ENCODE measurements around the gene MAP4K5.

MAP4K5 gene

GRCh38 chr14:50475460-50475859 lies 56.9 kb downstream of the MAP4K5 start:
- DNase-seq: no peak

GRCh38 chr14:50471838-50472465 lies 60.4 kb downstream of the MAP4K5 start:
- no peak for DNase-seq

DNA sequence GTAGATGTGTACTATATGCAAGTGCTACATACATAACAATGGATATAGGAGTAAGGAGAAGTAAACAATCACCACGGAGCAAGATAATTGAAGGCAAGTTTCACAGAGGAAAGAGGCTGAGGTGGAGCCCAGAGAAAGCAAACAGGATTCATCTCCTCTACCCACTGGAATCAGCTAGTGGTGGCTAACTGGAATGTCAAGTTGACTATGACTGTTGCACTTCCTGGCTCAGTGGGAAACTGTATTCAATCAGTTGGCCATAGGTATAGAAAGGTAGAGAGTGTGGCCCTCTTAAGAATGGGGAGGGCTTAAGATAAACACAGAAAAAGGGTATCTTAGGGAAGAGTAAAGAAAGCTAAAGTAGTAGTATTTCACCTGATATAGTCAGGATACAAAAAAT lies 62.4 kb downstream of the MAP4K5 start:
- no peak for DNase-seq

GRCh38 chr14:50462111-50462510 lies 70.3 kb downstream of the MAP4K5 start:
- no peak for DNase-seq

GRCh38 chr14:50453869-50454268 lies 78.5 kb downstream of the MAP4K5 start:
- DNase-seq: no peak

DNA sequence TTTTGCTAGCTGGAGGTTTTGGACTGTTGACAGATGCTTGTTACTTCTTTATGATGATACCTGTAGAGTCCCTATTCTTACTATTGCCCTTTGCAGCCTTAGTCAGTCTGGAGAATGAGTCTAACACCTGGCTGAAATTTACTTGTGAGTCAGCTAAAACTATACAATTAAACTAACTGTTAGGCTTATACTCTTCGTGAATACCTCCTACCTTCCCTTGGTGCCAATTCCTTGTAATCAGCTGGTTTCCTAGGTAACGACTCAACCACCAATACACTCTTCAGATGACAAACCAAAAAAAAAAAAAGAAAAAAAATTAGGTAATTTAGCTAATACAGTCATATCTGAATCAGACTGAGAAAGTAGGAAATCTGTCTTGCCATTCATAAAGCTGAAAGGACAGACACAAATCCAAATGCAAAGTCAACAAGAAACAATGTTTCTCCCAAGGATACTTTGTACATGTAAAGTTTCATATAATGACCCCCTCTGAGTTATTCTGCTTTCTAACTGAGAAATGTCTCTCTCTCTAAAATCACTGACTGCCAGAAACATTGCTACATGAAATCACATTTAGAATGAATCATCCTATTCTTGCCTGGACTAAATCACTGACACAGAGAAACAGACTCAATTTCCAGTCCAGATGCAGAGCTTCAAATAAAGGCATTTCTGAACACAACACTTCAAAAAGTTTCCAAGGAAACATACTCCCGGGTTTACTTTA lies 79.2 kb downstream of the MAP4K5 start:
- DNase-seq: no peak

GRCh38 chr14:50452296-50452695 lies 80.1 kb downstream of the MAP4K5 start:
- DNase-seq: no peak

- DNase-seq: no peak
Measured at GRCh38 chr14:50451854-50452253, 80.5 kb downstream of the MAP4K5 start.

DNA sequence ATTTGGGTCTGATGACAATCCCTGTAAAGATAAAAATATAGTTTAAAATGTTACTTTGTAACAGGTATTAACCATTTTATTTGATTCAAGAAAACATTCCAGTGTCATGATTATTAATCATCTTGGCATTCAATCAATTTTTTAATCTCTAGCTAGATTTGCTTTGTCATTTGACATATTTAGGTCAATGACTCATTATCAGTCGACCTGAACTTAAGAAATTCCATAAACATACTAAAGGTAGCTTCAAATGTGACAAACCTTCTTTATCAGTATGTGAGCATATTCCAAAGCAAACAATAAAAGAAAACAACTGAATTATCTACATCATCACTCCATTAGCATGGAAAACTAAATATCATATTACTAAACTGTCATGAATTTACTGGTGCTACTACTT lies 84.9 kb downstream of the MAP4K5 start:
- no peak for DNase-seq

- DNase-seq: no peak
Measured at GRCh38 chr14:50434528-50434927, 97.8 kb downstream of the MAP4K5 start.

DNA sequence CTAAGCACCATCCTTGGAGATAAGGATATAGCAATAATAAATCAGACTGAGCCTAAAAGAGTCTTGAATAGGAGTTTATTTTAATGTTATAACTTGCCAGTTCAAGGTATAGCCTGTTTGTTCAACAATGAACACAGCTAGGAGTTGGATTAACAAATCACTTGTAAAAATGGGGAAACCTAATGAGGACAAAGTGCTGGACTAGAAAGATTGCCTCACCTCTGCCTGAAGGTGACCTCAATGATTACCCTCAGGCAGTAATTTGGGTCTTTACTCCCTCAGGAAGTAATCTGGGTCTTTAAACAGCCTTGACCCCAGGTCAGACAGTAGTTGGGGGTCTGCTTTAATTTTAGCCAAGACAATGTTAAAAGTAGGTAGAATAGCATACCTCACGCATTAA lies 100.2 kb downstream of the MAP4K5 start:
- DNase-seq: no peak

- DNase-seq: no peak
Measured at GRCh38 chr14:50425816-50426215, 106.6 kb downstream of the MAP4K5 start.

- no peak for DNase-seq
Measured at GRCh38 chr14:50425105-50425504, 107.3 kb downstream of the MAP4K5 start.

- DNase-seq: no peak
Measured at GRCh38 chr14:50423529-50423928, 108.8 kb downstream of the MAP4K5 start.

DNA sequence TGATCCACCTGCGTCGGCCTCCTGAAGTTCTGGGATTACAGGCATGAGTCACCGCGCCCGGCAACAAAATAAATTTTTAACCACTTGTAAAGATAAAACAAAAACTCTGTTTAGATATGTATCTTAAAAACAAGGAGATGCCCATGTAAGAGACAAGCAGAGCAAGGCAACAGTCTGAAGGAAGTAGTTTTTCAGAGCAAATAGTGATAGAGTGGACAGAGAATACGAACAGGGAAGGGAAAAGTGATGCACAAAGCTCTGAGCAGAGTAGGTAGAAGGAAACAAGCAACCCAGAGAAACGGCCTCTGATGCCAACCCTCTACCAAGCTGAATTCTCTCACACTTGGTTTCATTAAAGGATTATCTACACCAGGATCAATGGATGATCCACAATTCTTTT lies 110.9 kb downstream of the MAP4K5 start:
- no peak for DNase-seq

DNA sequence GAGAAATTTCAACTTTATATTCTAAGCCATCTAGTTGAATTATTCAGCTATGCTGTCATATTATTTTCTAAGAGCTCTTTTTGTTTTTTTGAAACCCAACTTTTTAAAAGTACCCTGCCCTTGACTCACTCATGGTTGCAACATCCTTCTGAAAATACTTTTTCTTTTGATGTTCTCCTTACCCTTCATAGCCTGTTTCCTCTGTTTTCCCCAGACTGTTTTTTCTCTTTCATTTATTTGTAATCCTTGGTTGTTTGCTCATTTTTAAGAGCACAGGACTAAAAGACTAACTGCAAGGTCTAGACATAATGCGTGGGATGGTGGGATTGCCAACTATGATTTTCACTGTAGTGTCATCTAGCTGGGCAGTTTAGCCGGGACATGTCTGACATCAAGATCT lies 114.5 kb downstream of the MAP4K5 start:
- DNase-seq: no peak

DNA sequence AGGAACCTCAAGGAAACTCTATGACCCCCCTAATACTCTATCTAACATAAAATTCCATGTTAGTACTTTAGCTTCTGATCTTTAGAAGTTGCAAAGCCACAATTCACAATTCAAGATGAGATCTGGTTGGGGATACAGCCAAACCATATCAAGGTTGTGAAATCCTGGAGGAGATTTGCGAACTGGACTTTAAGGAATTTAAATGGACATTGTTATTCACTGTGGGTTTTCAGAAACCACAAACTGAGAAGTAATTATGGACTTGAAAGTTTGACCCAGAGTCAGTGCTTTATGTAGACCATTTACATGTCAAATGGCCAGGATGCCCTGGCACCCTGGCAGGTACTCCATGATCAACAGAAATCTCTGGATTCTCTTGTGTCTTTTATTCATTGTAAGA lies 121.4 kb downstream of the MAP4K5 start:
- DNase-seq: no peak

- DNase-seq: no peak
Measured at GRCh38 chr14:50410071-50410470, 122.3 kb downstream of the MAP4K5 start.

DNA sequence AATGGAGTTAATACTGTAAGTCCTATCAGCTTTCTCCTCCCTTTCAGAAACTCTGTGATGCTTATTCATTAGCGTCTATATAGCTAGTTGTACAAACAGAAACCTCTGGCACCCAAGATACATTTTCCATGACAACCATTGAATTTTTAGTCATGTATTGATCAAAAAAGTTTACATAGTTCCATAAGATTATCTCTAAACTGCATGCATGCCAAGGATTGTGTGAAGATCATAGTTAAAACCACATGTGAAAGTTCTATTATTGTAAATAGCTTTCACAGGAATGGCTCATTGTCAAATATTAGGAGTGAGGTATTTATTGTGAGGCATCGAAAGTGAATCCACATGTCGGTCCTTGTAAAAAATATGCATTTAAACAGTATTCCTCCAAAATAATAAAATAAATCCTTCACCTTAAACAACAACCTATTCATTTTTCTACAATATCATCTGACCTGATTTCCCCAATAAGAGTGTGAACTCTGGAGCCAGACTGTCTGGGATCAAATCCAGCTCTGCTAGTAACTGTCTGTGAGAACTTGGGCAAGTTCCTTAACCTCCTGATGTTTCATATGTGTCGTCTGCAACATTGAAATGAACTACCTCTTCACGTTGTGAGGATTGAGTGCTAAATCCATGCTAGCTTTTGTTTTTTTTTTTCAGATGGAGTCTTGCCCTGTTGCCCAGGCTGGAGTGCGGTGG lies 125.1 kb downstream of the MAP4K5 start:
- no peak for DNase-seq

DNA sequence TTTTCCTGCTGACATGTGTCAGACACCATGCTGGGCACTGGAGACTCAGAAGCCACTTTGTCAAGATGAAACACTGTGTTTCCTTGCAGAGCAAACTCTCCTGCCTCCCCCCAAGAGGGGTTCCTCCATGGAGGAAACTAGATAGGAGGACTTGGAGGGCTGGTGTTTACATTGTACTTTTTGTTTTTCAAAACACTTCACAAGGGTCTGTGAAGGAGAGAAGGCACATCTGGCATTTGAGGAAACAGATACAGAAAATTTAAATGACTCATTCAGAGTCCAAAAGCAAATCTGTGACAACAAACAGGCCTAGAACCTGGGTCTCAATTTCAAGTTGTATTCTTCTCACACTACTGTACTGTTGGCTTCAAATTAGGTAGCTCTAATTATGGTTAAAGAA lies 128.9 kb downstream of the MAP4K5 start:
- no peak for DNase-seq

DNA sequence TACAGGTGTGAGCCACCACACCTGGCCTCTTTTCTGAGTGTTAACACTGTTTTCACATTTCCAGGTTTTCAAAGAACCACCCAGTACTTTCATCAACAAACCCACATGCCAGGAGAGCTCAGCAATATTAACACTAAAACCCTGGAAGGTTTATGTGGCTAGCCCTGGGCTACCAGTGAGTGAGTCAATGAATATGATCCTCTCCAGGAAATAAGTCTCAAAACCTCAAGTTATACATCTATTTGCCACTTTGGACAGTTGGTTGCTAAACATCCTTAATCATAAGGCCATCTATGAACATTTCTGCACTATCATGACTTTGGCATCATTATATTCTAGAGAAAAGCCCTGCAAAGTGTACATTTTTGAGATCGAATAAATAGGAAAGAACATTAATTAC lies 129.4 kb downstream of the MAP4K5 start:
- DNase-seq: no peak

DNA sequence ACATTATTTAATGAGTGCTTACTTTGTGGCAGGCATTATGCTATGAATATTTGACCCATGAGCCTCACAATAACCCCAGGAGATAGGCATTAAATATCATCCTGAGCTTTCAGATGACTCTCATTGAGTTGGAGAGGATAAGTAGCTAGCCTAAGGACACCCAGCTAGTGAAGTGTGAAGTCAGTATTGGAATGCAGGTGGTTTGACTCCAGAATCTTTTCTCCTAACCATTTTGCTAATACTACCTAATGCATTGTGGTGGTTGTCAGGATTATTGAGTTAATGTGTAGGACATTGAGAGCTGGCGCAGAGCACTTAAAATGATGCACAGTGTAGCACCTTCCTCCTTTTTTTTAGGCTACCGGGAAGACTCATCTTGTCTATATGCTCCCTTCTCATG lies 131.9 kb downstream of the MAP4K5 start:
- no peak for DNase-seq

GRCh38 chr14:50399251-50400032 lies 132.9 kb downstream of the MAP4K5 start:
- DNase-seq: no peak

- DNase-seq: no peak
Measured at GRCh38 chr14:50398189-50398580, 134.2 kb downstream of the MAP4K5 start.

All from CD4-positive, alpha-beta T cell treated with Interleukin-15 for 1 hour (primary cell).